ENCODE measurements around the gene ZNF497.
A peak's percentile ranks its signal among the peaks of the same experiment; 100 is the strongest.

The ZNF497 gene

DNA sequence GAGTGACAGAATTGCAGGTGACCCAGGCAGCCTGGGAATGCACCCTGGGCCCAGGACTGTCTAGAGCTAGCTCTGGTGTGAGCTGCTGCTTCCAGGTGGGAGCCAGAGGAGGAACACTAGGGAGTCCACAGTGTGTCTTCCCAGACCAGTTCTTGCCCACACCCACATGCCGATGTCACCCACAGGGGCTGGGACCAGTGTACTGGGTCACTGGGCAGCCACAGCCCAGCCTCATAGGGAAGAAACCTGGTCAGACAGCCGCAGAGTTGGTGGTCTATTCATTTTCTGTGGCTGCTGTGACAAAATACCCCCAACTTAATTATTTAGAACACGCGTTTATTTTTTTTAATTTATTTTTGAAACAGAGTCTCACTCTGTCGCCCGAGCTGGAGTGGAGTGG, 36.0 kb upstream of the ZNF497 start:
- Mint-ChIP-seq H3K4me3 (no peak overlapping the region), H3K4me1 (peaks cover 19% of the 10 kb centered on the region), H3K27me3 (no peaks in the 10 kb centered on the region), H3K36me3 (ENCODE audit: insufficient read depth) (peaks cover 20% of the 10 kb centered on the region), H3K9me3 (no peaks in the 10 kb centered on the region), H3K27ac (ENCODE audit: low read depth) (no peak overlapping the region)
- ATAC-seq (replicated peaks; ENCODE audit: extremely low read depth, poor library complexity, severe bottlenecking) (no peak), DNase-seq (ENCODE audit: low spot score in 2 of 2) (no peak)

DNA sequence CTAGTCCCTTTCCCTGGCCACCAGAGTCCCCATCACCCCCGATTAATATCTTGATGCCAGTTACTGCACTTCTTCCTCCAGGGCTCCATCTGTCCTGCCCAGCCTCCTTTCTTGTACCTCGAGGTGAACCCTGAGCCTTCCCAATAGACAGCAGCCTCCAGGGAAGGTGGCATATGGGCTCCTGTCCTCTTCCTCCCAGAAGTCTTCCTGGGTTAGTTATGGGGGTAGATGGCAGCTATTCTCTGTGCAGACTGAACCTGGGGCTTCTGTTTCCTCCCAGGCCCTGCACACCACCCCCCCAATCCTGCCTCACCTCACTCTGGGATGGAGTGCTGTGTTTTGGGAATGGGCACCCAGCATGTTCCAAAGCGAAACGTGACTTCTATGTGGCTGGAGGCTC, 35.5 kb upstream of the ZNF497 start:
- no peak for ATAC-seq (replicated peaks; ENCODE audit: extremely low read depth, poor library complexity, severe bottlenecking)
- Mint-ChIP-seq H3K27me3 (no peaks in the 10 kb centered on the region), H3K9me3 (no peaks in the 10 kb centered on the region)

DNA sequence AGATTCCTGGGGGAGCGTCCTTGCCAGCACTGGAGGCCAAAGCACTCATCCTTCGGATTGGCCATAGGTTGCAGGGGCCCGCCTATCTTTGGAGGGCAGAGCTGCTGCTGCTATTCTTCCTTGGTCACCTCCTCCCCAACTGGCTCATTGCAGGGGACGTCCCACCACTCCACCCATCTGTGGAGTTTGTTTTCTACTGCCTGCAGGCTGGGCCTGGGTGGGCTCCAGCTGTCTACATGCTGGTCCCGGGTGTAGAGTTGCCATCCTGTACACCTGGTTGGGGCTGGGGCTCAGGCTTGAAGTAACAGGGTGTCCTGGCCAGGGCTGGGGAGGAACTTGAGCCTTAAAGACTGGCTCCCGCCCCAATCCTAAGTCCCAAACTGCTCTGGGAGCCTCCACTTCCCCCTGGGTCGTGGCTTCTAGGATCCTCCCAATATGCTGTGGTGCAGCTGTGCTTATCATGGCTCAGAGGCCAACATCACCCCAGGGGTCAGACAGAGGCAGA, 35.0 kb upstream of the ZNF497 start:
- DNase-seq (ENCODE audit: low spot score in 2 of 2) (no peak), ATAC-seq (replicated peaks; ENCODE audit: extremely low read depth, poor library complexity, severe bottlenecking) (no peak)
- Mint-ChIP-seq H3K4me1 (peaks cover 21% of the 10 kb centered on the region), H3K27ac (ENCODE audit: low read depth) (no peak overlapping the region), H3K9me3 (no peaks in the 10 kb centered on the region), H3K36me3 (ENCODE audit: insufficient read depth) (peaks cover 25% of the 10 kb centered on the region), H3K27me3 (no peaks in the 10 kb centered on the region), H3K4me3 (no peak overlapping the region)

More for the DNA sequence above, 35.5 kb upstream of the ZNF497 start:
- H3K4me3 Mint-ChIP-seq: no peak overlapping the region
- peaks cover 21% of the 10 kb centered on the region for H3K4me1 Mint-ChIP-seq
- H3K27ac Mint-ChIP-seq (ENCODE audit: low read depth): no peak overlapping the region
- DNase-seq (ENCODE audit: low spot score in 2 of 2): no peak
- H3K36me3 Mint-ChIP-seq (ENCODE audit: insufficient read depth): peaks cover 20% of the 10 kb centered on the region

- Mint-ChIP-seq H3K27ac (ENCODE audit: low read depth) (no peak overlapping the region), H3K4me1 (peaks cover 21% of the 10 kb centered on the region), H3K27me3 (no peaks in the 10 kb centered on the region), H3K9me3 (no peaks in the 10 kb centered on the region), H3K36me3 (ENCODE audit: insufficient read depth) (peaks cover 29% of the 10 kb centered on the region), H3K4me3 (no peak overlapping the region)
- no peak for DNase-seq (ENCODE audit: low spot score in 2 of 2)
- ATAC-seq (replicated peaks; ENCODE audit: extremely low read depth, poor library complexity, severe bottlenecking): no peak
Measured at GRCh38 chr19:58396691-58397532, 34.4 kb upstream of the ZNF497 start.

DNA sequence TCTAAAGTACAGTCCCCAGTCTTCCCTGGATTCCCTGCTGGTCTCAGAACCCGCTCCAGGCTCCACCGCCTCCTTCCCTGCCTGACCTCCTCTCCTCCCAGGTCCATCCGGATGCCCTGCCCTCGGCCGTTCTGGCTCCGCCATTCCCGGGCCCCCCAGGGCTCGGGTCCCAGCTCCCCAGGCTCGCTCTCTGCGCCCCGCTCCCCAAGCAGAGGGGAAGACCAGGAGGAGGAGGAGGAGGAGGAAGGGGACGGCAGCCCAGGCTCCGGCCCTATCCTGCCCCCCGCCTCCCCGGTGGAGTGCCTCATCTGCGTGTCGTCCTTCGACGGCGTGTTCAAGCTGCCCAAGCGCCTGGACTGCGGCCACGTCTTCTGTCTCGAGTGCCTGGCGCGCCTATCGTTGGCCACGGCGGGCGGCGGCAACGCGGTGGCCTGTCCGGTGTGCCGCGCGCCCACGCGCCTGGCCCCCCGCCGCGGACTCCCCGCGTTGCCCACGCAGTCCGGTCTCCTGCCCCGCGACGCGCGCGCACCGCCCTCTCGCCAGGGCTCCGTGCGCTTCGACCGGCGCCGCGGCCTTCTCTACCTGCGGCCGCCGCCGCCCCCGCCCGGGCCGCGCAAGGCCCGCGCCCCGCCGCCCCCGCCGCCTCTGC, 33.6 kb upstream of the ZNF497 start:
- no peak overlapping the region for H3K4me3 Mint-ChIP-seq
- no peak overlapping the region for H3K27ac Mint-ChIP-seq (ENCODE audit: low read depth)
- no peak for DNase-seq (ENCODE audit: low spot score in 2 of 2)
- no peak for ATAC-seq (replicated peaks; ENCODE audit: extremely low read depth, poor library complexity, severe bottlenecking)
- H3K27me3 Mint-ChIP-seq: no peaks in the 10 kb centered on the region
- peaks cover 32% of the 10 kb centered on the region for H3K36me3 Mint-ChIP-seq (ENCODE audit: insufficient read depth)
- H3K9me3 Mint-ChIP-seq: no peaks in the 10 kb centered on the region
- H3K4me1 Mint-ChIP-seq: peaks cover 17% of the 10 kb centered on the region

DNA sequence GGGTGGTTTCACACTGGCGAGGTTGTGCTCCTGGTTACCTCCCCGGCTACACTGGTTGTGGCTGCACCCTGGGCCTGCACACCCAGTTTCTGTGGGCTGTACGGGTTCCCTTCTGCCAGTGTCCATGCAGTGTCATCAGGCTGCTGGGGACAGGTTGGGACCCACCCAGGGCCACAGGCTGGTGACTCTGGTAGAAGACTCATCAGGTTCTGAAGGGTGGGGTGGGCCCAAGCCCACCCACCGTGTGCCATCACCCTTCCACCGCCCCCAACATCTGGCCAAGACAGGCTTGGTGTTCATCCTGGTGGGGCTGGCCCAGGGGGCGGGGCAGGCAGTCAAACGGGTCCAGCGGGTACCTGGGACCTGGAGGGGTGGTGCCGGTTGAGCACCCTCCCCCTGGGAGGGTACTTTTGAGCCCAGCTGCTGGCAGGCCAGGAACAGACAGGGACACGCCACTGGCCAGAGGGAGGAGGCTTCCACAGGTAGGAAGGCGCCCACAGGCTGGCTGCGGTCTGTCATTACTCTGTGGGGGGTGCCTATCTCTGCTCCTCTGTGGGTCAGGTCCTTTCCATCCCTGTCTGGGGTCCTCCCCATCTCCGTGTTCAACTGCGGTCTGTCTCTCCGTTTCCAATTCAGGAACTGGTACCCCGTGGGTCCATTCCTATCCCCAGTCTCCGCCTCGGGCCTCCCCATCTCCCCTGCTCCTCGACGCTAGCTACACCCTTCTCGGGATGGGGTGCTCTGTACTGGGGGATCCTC, 32.8 kb upstream of the ZNF497 start, which contains the start of gene RNF225:
RNF225 (plus strand) TSS at position 437 of the 759 bp plus-strand sequence. CDS start 434 bp downstream, outside the sequence.
- Mint-ChIP-seq H3K4me3 (no peak within 1 kb of the TSS), H3K4me1 (peaks cover 19% of the 10 kb centered on the region), H3K9me3 (no peaks in the 10 kb centered on the region), H3K27ac (ENCODE audit: low read depth) (no peak within 1 kb of the TSS), H3K27me3 (no peaks in the 10 kb centered on the region), H3K36me3 (ENCODE audit: insufficient read depth) (peaks cover 39% of the 10 kb centered on the region)
- no peak for ATAC-seq (replicated peaks; ENCODE audit: extremely low read depth, poor library complexity, severe bottlenecking)
- no peak for DNase-seq (ENCODE audit: low spot score in 2 of 2)

DNA sequence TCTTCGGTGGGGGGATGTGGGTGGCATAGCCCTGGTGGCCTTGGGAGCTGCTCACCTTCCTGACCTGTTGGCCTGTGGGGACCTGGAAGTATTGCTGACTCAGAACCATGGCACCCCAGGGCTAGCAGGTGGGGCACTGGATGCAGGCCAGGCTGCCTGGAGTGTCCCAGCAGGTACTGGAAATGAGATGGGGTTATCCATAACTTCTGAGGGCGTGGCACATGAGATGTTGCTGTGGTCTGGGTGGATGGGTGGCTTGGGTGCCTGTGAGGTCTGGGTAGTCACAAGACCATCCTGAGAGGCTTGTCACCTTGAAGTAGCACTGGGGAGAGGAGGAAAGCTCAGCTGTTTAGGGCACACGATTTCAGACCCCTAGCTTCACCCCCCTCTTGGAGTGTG, 32.3 kb upstream of the ZNF497 start:
- peaks cover 19% of the 10 kb centered on the region for H3K4me1 Mint-ChIP-seq
- H3K36me3 Mint-ChIP-seq (ENCODE audit: insufficient read depth): peaks cover 43% of the 10 kb centered on the region
- ATAC-seq (replicated peaks; ENCODE audit: extremely low read depth, poor library complexity, severe bottlenecking) (no peak), DNase-seq (ENCODE audit: low spot score in 2 of 2) (no peak)
- no peaks in the 10 kb centered on the region for H3K9me3 Mint-ChIP-seq
- no peak overlapping the region for H3K27ac Mint-ChIP-seq (ENCODE audit: low read depth)
- H3K27me3 Mint-ChIP-seq: no peaks in the 10 kb centered on the region
- H3K4me3 Mint-ChIP-seq: no peak overlapping the region

DNA sequence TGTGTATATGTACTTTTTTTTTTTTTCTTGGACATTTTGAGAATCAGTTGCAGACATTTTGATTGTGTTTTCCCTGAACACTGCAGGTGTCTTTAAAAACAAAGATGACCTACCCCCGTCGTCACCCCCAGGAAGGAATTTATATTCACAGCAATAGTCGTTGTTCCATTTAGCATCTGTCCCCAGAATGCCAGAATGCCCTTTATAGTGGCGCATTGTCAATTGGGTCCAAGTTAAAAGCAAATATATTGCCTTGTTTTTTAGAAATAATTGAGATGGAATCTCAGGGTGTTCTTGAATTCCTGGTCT, 31.1 kb upstream of the ZNF497 start:
- peaks cover 51% of the 10 kb centered on the region for H3K36me3 Mint-ChIP-seq (ENCODE audit: insufficient read depth)
- H3K4me1 Mint-ChIP-seq: peaks cover 19% of the 10 kb centered on the region
- no peak overlapping the region for H3K27ac Mint-ChIP-seq (ENCODE audit: low read depth)
- H3K27me3 Mint-ChIP-seq: no peaks in the 10 kb centered on the region
- ATAC-seq (replicated peaks; ENCODE audit: extremely low read depth, poor library complexity, severe bottlenecking): no peak
- DNase-seq (ENCODE audit: low spot score in 2 of 2): no peak
- no peak overlapping the region for H3K4me3 Mint-ChIP-seq
- H3K9me3 Mint-ChIP-seq: no peaks in the 10 kb centered on the region

- peaks cover 55% of the 10 kb centered on the region for H3K36me3 Mint-ChIP-seq (ENCODE audit: insufficient read depth)
- no peaks in the 10 kb centered on the region for H3K9me3 Mint-ChIP-seq
- no peak overlapping the region for H3K4me3 Mint-ChIP-seq
- peaks cover 21% of the 10 kb centered on the region for H3K4me1 Mint-ChIP-seq
- ATAC-seq (replicated peaks; ENCODE audit: extremely low read depth, poor library complexity, severe bottlenecking): no peak
- no peaks in the 10 kb centered on the region for H3K27me3 Mint-ChIP-seq
- no peak overlapping the region for H3K27ac Mint-ChIP-seq (ENCODE audit: low read depth)
- DNase-seq (ENCODE audit: low spot score in 2 of 2): no peak
Measured at GRCh38 chr19:58392945-58393724, 30.6 kb upstream of the ZNF497 start.

DNA sequence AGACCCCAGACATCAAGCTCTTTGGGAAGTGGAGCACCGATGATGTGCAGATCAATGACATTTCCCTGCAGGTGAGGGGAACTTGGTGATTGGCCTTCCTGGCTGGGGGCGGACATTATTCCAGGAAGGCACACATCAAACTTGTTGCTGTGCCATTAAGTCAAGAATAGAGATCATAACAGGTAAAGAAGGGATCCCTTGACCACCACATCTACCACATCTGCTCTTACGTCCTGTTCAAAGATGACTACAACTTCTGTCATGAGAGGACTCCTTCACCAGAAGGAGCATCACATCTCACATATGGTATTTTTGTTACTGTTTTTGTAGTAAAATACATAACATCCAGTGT, 25.6 kb upstream of the ZNF497 start:
- Mint-ChIP-seq H3K9me3 (no peaks in the 10 kb centered on the region), H3K4me3 (peak overlapping the region; percentile 89), H3K36me3 (ENCODE audit: insufficient read depth) (peaks cover 70% of the 10 kb centered on the region), H3K4me1 (peaks cover 24% of the 10 kb centered on the region), H3K27me3 (no peaks in the 10 kb centered on the region), H3K27ac (ENCODE audit: low read depth) (peak overlapping the region; percentile 98)
- no peak for DNase-seq (ENCODE audit: low spot score in 2 of 2)
- ATAC-seq (replicated peaks; ENCODE audit: extremely low read depth, poor library complexity, severe bottlenecking): no peak

DNA sequence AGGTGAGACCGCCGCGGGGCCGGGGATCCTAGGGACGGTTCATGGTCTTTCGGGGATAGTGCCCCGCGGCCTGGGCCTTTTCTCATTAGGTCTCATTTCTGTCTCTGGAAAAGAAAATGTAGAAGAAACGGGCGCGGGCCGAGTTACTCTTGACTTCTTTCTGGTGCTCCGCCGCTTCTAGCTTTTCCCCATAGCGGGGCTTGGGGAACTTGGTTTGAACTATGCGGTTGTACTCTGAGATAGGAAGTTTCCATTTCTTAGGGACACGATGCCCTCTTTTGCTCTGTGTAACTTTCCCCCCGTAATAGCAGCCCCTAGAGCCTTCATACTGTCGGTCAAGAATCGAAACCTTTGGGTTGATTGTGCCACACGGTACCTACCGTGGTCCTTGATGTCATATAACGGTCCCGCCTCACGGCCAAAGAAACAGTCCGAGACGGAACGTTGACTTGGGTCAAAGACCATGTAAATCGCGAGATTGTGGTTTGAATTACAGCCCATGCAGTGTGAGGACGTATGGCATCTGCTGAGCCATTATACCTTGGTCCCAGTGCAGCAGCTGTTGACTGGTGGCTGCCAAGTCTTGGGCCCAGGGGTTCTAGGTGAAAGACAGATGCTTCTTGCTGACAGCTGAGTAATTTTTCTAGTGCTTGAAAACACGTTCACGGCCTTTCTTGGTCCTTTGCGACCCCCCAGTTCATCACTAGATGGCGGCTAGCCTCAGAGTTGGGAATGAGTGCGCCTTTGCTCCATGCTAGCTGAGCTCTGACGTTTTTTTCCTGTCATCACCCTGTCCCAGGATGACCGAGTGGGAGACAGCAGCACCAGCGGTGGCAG, 25.0 kb upstream of the ZNF497 start:
- H3K36me3 Mint-ChIP-seq (ENCODE audit: insufficient read depth): peaks cover 65% of the 10 kb centered on the region
- no peak for ATAC-seq (replicated peaks; ENCODE audit: extremely low read depth, poor library complexity, severe bottlenecking)
- peaks cover 24% of the 10 kb centered on the region for H3K4me1 Mint-ChIP-seq
- H3K27me3 Mint-ChIP-seq: no peaks in the 10 kb centered on the region
- no peak for DNase-seq (ENCODE audit: low spot score in 2 of 2)
- peak overlapping the region; percentile 89 for H3K4me3 Mint-ChIP-seq
- peak overlapping the region; percentile 98 for H3K27ac Mint-ChIP-seq (ENCODE audit: low read depth)
- H3K9me3 Mint-ChIP-seq: no peaks in the 10 kb centered on the region
